Transverse colon (tissue), 3 donors: ENCODE data around the gene SRSF2.

ENCODE experiments used
- POLR2A ChIP-seq: fragments of 450-650 bp; IDR thresholded peaks from one replicate; pipeline ENCODE4 v1.6.1; 2016; ENCODE audit warnings: antibody characterized with exemption, mild to moderate bottlenecking, moderate library complexity
- TF ChIP-seq, protein P1 (sequence below), 5 experiments: fragments of 200-600 bp in 3 of 5; fragments of 450-650 bp in 2 of 5; sonication (generic) in 3 of 5; IDR thresholded peaks; 1 replicate in 2 of 5; 2 replicates in 3 of 5; pipeline ENCODE4 v1.5.1; 2016 to 2017; ENCODE audit warnings: antibody characterized with exemption in 5 of 5, inconsistent platforms in 3 of 5, mild to moderate bottlenecking in 2 of 5, moderate library complexity in 1 of 5

DNA sequence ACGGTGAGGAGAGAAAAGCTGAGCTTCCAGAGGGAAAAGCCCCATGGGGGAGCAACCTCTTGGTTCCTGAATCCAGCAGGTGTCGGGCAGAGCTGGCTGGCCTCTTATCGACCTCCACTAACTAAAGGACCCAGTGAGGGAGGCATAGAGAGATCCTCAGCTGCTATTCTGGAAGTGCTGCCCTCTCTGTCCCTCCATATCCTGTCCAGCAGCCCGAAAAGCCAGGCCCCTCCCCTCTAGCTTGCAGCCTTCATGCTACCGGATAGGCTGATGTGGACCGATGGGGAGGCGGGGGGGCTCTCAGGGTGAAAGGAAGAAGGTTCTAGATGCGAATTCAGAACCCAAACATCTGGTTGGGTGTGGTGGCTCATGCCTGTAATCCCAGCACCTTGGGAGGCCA lies 51.3 kb downstream of the SRSF2 start:
- no peak for TF ChIP-seq POLR2A
- TF ChIP-seq, protein P1, sequence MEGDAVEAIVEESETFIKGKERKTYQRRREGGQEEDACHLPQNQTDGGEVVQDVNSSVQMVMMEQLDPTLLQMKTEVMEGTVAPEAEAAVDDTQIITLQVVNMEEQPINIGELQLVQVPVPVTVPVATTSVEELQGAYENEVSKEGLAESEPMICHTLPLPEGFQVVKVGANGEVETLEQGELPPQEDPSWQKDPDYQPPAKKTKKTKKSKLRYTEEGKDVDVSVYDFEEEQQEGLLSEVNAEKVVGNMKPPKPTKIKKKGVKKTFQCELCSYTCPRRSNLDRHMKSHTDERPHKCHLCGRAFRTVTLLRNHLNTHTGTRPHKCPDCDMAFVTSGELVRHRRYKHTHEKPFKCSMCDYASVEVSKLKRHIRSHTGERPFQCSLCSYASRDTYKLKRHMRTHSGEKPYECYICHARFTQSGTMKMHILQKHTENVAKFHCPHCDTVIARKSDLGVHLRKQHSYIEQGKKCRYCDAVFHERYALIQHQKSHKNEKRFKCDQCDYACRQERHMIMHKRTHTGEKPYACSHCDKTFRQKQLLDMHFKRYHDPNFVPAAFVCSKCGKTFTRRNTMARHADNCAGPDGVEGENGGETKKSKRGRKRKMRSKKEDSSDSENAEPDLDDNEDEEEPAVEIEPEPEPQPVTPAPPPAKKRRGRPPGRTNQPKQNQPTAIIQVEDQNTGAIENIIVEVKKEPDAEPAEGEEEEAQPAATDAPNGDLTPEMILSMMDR (IDR thresholded peaks at IDR 0.05) = no peak
